Mesothelial cell of epicardium (in vitro differentiated cells): Measurements from ENCODE around the gene SLN. TPM values are rescaled to one million over a fixed set of nuclear protein-coding genes. Genes with fewer than 3 reads are reported as not detected.

Source experiments
- DNase-seq, 2 experiments: peaks; one replicate each; pipeline ENCODE4 v3.0.0; 2021; ENCODE audit warnings: low spot score in 2 of 2; ENCODE audit not compliant: unreplicated experiment in 2 of 2
- H3K27ac Mint-ChIP-seq: 2 replicates; pipeline ENCODE4 v1.8.0; 2021; ENCODE audit warnings: mixed read lengths
- H3K27me3 Mint-ChIP-seq: 2 replicates; pipeline ENCODE4 v1.8.0; 2021; ENCODE audit warnings: low read depth, mixed read lengths
- H3K36me3 Mint-ChIP-seq: 2 replicates; pipeline ENCODE4 v1.8.0; 2021; ENCODE audit warnings: mixed read lengths
- H3K4me1 Mint-ChIP-seq: 2 replicates; pipeline ENCODE4 v1.8.0; 2021; ENCODE audit warnings: mixed read lengths
- H3K4me3 Mint-ChIP-seq: 2 replicates; pipeline ENCODE4 v1.8.0; 2021; ENCODE audit warnings: mild to moderate bottlenecking, moderate library complexity, mixed read lengths
- H3K9me3 Mint-ChIP-seq: 2 replicates; pipeline ENCODE4 v1.8.0; 2021; ENCODE audit warnings: mixed read lengths
- CTCF ChIP-seq: fragments of 200-600 bp; sonication (generic); IDR thresholded peaks from one replicate; pipeline ENCODE4 v1.5.0; 2021; ENCODE audit warnings: antibody characterized with exemption; ENCODE audit not compliant: unreplicated experiment
- total RNA-seq: library from RNA; stranded (reverse); gene quantifications from 3 replicates; pipeline ENCODE4 v1.2.1, GENCODE V29; 2021

The SLN gene
- total RNA-seq, 1 donor from 2014 or later = not detected

GRCh38 chr11:107682572-107682971 is 29.3 kb downstream of the SLN start:
- H3K27ac Mint-ChIP-seq = no peak overlapping the region
- H3K4me3 Mint-ChIP-seq = no peak overlapping the region
- peaks cover 2% of the 10 kb centered on the region for H3K4me1 Mint-ChIP-seq
- H3K27me3 Mint-ChIP-seq = peaks cover 10% of the 10 kb centered on the region
- no peak for DNase-seq
- no peaks in the 10 kb centered on the region for H3K36me3 Mint-ChIP-seq
- no peak for TF ChIP-seq CTCF
- H3K9me3 Mint-ChIP-seq = peaks cover 3% of the 10 kb centered on the region

GRCh38 chr11:107682171-107682570 is 29.7 kb downstream of the SLN start:
- no peaks in the 10 kb centered on the region for H3K36me3 Mint-ChIP-seq
- no peak for TF ChIP-seq CTCF
- peaks cover 2% of the 10 kb centered on the region for H3K4me1 Mint-ChIP-seq
- DNase-seq = no peak
- no peak overlapping the region for H3K4me3 Mint-ChIP-seq
- no peak overlapping the region for H3K27ac Mint-ChIP-seq
- H3K9me3 Mint-ChIP-seq = peaks cover 3% of the 10 kb centered on the region
- H3K27me3 Mint-ChIP-seq = peaks cover 10% of the 10 kb centered on the region

- Mint-ChIP-seq H3K27me3 (peaks cover 15% of the 10 kb centered on the region), H3K4me1 (peaks cover 4% of the 10 kb centered on the region), H3K36me3 (no peaks in the 10 kb centered on the region), H3K9me3 (peaks cover 3% of the 10 kb centered on the region), H3K27ac (no peak overlapping the region), H3K4me3 (no peak overlapping the region)
- no peak for DNase-seq
- TF ChIP-seq CTCF = no peak
These were observed 32.4 kb downstream of the SLN start for GRCh38 chr11:107679255-107680024.

- H3K4me1 Mint-ChIP-seq = peaks cover 4% of the 10 kb centered on the region
- H3K4me3 Mint-ChIP-seq = no peak overlapping the region
- TF ChIP-seq CTCF = no peak
These were observed 33.3 kb downstream of the SLN start for GRCh38 chr11:107678632-107678971.

GRCh38 chr11:107677924-107678631 is 33.8 kb downstream of the SLN start:
- H3K4me1 Mint-ChIP-seq = peaks cover 4% of the 10 kb centered on the region
- DNase-seq = no peak
- peaks cover 3% of the 10 kb centered on the region for H3K9me3 Mint-ChIP-seq
- H3K27me3 Mint-ChIP-seq = peaks cover 15% of the 10 kb centered on the region
- no peak overlapping the region for H3K27ac Mint-ChIP-seq
- no peak overlapping the region for H3K4me3 Mint-ChIP-seq
- no peak for TF ChIP-seq CTCF
- H3K36me3 Mint-ChIP-seq = no peaks in the 10 kb centered on the region

More at GRCh38 chr11:107678632-107678971, 33.3 kb downstream of the SLN start:
- Mint-ChIP-seq H3K27ac (no peak overlapping the region), H3K27me3 (peaks cover 15% of the 10 kb centered on the region), H3K9me3 (peaks cover 3% of the 10 kb centered on the region), H3K36me3 (no peaks in the 10 kb centered on the region)
- DNase-seq = no peak
